K562 (cell line): ENCODE results near the gene B3GLCT. TPM values are rescaled to one million over a fixed set of nuclear protein-coding genes. Genes with fewer than 3 reads are reported as not detected.

Source experiments
- ATAC-seq: fragments of 200-7000 bp; cut with Tn5 transposase; 3 replicates; pipeline ENCODE4 v1.9.1; 2020; ENCODE audit warnings: moderate library complexity
- BruUV-seq: library from RNA; stranded (reverse); fragments of 400-500 nt; replicated peaks from 2 replicates; lab custom pipeline; 2021; lab: Mats Ljungman, UMichigan
- CTCF ChIA-PET: fragments of 300-600 bp; formaldehyde crosslinking; extraction: SDS; loops from one replicate; lab custom pipeline; 2021; ENCODE audit warnings: low intra/inter-chr PET ratio; lab: Yijun Ruan, JAX
- POLR2A ChIA-PET: fragments of 300-600, 350-650 bp; sonication (Branson Sonifier 250); formaldehyde crosslinking; extraction: SDS; loops from one replicate; lab custom pipeline; 2021; ENCODE audit warnings: antibody characterized with exemption, inconsistent platforms; lab: Yijun Ruan, JAX
- DNase-seq, 4 experiments: peaks; one replicate each; pipeline versions ENCODE4 v3.0.0 to v3.0.0-alpha.2; 2011 to 2018; ENCODE audit warnings: low spot score in 3 of 4, mixed read lengths in 3 of 4; ENCODE audit errors: extremely low read depth in 1 of 4
- FAIRE-seq: peaks from 2 replicates; lab custom pipeline; 2011; peaks lifted over from hg19 to GRCh38; lab: Jason Lieb, UNC
- H2AFZ ChIP-seq: 2 replicates; pipeline ENCODE4 v1.6.0; 2011; ENCODE audit warnings: low read depth, low read length, control low read depth, inconsistent platforms
- H3K27ac ChIP-seq: fragments of 200-600 bp; 3 replicates; pipeline ENCODE4 v1.8.0; 2011; ENCODE audit warnings: low read depth, mild to moderate bottlenecking, control low read depth, inconsistent platforms, low read length, moderate library complexity, mixed read lengths; ENCODE audit errors: extremely low read depth
- H3K27me3 ChIP-seq, 2 experiments: fragments of 300-600 bp in 1 of 2; 2 replicates in 1 of 2; 3 replicates in 1 of 2; pipeline versions ENCODE4 v1.6.0 to v1.8.0; 2011; ENCODE audit warnings: inconsistent platforms in 2 of 2, low read length in 2 of 2, mild to moderate bottlenecking in 1 of 2, mixed read lengths in 1 of 2, moderate library complexity in 1 of 2; ENCODE audit not compliant: control insufficient read depth in 2 of 2, insufficient read depth in 2 of 2
- H3K36me3 ChIP-seq: fragments of 300-600 bp; 3 replicates; pipeline ENCODE4 v1.8.0; 2011; ENCODE audit warnings: mild to moderate bottlenecking, low read length, inconsistent platforms; ENCODE audit not compliant: control insufficient read depth, insufficient read depth
- H3K4me1 ChIP-seq, 2 experiments: fragments of 200-600 bp in 1 of 2; replicated peaks in 1 of 2; 2 replicates in 1 of 2; 3 replicates in 1 of 2; pipeline versions ENCODE4 v1.5.1 to v1.8.0; 2011; ENCODE audit warnings: inconsistent platforms in 2 of 2, low read length in 2 of 2, mild to moderate bottlenecking in 1 of 2, mixed read lengths in 1 of 2, moderate library complexity in 1 of 2; ENCODE audit not compliant: control insufficient read depth in 2 of 2, insufficient read depth in 2 of 2
- H3K4me2 ChIP-seq: 2 replicates; pipeline ENCODE4 v1.6.1; 2011; ENCODE audit warnings: low read length, control low read depth, inconsistent platforms, mixed read lengths; ENCODE audit not compliant: insufficient read depth
- H3K4me3 ChIP-seq: fragments of 200-600 bp; sonication (generic), shearing (Covaris generic); 2 replicates; pipeline ENCODE4 v1.5.1; 2016; ENCODE audit warnings: control low read depth, inconsistent platforms
- H3K79me2 ChIP-seq: fragments of 200-600 bp; 3 replicates; pipeline ENCODE4 v1.8.0; 2011; ENCODE audit warnings: low read length, inconsistent platforms; ENCODE audit not compliant: control insufficient read depth, insufficient read depth
- H3K9ac ChIP-seq, 2 experiments: 2 replicates each; pipeline versions ENCODE4 v1.6.0 to v1.6.1; 2011; ENCODE audit warnings: low read depth in 2 of 2, low read length in 2 of 2, control low read depth in 1 of 2, inconsistent platforms in 1 of 2, mild to moderate bottlenecking in 1 of 2, mixed read lengths in 1 of 2; ENCODE audit not compliant: insufficient read depth in 1 of 2
- H3K9me1 ChIP-seq: one replicate; pipeline ENCODE4 v1.6.0; 2011; ENCODE audit warnings: inconsistent platforms, mild to moderate bottlenecking, low read length, moderate library complexity; ENCODE audit not compliant: control insufficient read depth, insufficient read depth
- H3K9me3 ChIP-seq: replicated peaks from 2 replicates; pipeline ENCODE4 v1.5.1; 2011; ENCODE audit warnings: low read depth, low read length, inconsistent platforms; ENCODE audit not compliant: control insufficient read depth, insufficient read depth
- H4K20me1 ChIP-seq: replicated peaks from 2 replicates; pipeline ENCODE4 v1.6.1; 2011; ENCODE audit warnings: low read length, inconsistent platforms, mixed read lengths; ENCODE audit not compliant: control insufficient read depth, insufficient read depth
- CREB1 ChIP-seq, 2 experiments: sonication (generic) in 1 of 2; formaldehyde crosslinking in 1 of 2; IDR thresholded peaks; 2 replicates each; pipeline versions ENCODE4 v1.6.1 to v1.8.0; 2012 to 2022; ENCODE audit warnings: inconsistent platforms in 1 of 2, mild to moderate bottlenecking in 1 of 2, missing genetic modification reagents in 1 of 2, moderate library complexity in 1 of 2
- CTBP1 ChIP-seq: fragments of 450-650 bp; IDR thresholded peaks from 2 replicates; pipeline ENCODE4 v1.6.1; 2016; ENCODE audit warnings: borderline replicate concordance
- FOXM1 ChIP-seq, 2 experiments: fragments of 450-650 bp in 1 of 2; sonication (generic) in 1 of 2; formaldehyde crosslinking in 1 of 2; IDR thresholded peaks; 2 replicates each; pipeline versions ENCODE4 v1.6.1 to v1.9.0; 2017 to 2022; ENCODE audit warnings: low read depth in 2 of 2, mild to moderate bottlenecking in 2 of 2, missing genetic modification reagents in 1 of 2, moderate library complexity in 1 of 2
- HNRNPH1 ChIP-seq: fragments of 200-400 bp; formaldehyde crosslinking; optimal IDR thresholded peaks from 2 replicates; pipeline ENCODE3; 2017; ENCODE audit warnings: low read depth, mild to moderate bottlenecking, low read length, moderate library complexity
- KAT2B ChIP-seq: IDR thresholded peaks from one replicate; pipeline ENCODE4 v1.6.1; 2012; ENCODE audit warnings: low read depth, mild to moderate bottlenecking, control low read depth, inconsistent platforms, low read length, moderate library complexity
- KDM4B ChIP-seq, 2 experiments: fragments of 450-650 bp in 1 of 2; sonication (generic) in 1 of 2; IDR thresholded peaks; 2 replicates each; pipeline ENCODE4 v1.6.1; 2016 to 2017; ENCODE audit warnings: borderline replicate concordance in 2 of 2, antibody characterized with exemption in 1 of 2, low read depth in 1 of 2, mild to moderate bottlenecking in 1 of 2
- MCM5 ChIP-seq: fragments of 450-650 bp; IDR thresholded peaks from 2 replicates; pipeline ENCODE4 v1.6.1; 2016; ENCODE audit warnings: low read depth
- RBM17 ChIP-seq: fragments of 200-400 bp; formaldehyde crosslinking; IDR thresholded peaks from 2 replicates; pipeline ENCODE4 v1.6.1; 2017; ENCODE audit warnings: low read depth, mild to moderate bottlenecking, low read length, borderline replicate concordance
- TCF7L2 ChIP-seq: fragments of 150-350 bp; IDR thresholded peaks from 2 replicates; pipeline ENCODE4 v1.6.1; 2016; ENCODE audit warnings: low read depth, mild to moderate bottlenecking, low read length, moderate library complexity
- ZEB2 ChIP-seq: fragments of 450-650 bp; IDR thresholded peaks from 2 replicates; pipeline ENCODE4 v1.6.1; 2016
- WGBS: fragments of 100-300 bp; shearing (Covaris generic); methylation state at CpG from one replicate; pipeline ENCODE4 v1.1.6; 2016; ENCODE audit warnings: low coverage, mixed read lengths; ENCODE audit not compliant: insufficient coverage; ENCODE audit errors: missing lambda C conversion rate; 5-methylcytosine and 5-hydroxymethylcytosine counted together
- in situ Hi-C: fragments of 300-500 bp; cut with MboI; formaldehyde crosslinking; loops from 4 replicates; pipeline ENCODE4 v1.15.0; 2018; ENCODE audit warnings: inconsistent platforms, mixed read lengths
- intact Hi-C: fragments of 100-400 bp; cut with micrococcal nuclease; formaldehyde crosslinking; loops from 2 replicates; pipeline ENCODE4 v1.14.2; 2022
- polyA plus RNA-seq, 8 experiments: library from polyadenylated mRNA; depleted of rRNA in 4 of 8; stranded (reverse) in 5 of 8; unstranded in 3 of 8; fragments of >200 nt; fragmentation: Nextera tagmentation in 2 of 8; fragmentation: Illumina TruSeq in 1 of 8; extraction: Ambion mirVana in 2 of 8; extraction: Trizol in 1 of 8; gene quantifications; 2 replicates each; pipeline versions ENCODE4 v1.2.1 to v1.2.3, GENCODE V29; 2011 to 2014; ENCODE audit warnings: inconsistent platforms in 1 of 8, missing spikeins in 1 of 8
- total RNA-seq, 7 experiments: library from RNA; depleted of rRNA in 6 of 7; stranded (reverse); fragments of >200 nt in 6 of 7; fragmentation: Illumina TruSeq in 2 of 7; extraction: Trizol in 2 of 7; gene quantifications; 2 replicates each; pipeline versions ENCODE4 v1.2.1 to v1.2.3, GENCODE V29; 2011 to 2021; ENCODE audit warnings: low replicate concordance in 1 of 7
- TF ChIP-seq, protein P1 (sequence below): sonication (generic); formaldehyde crosslinking; IDR thresholded peaks from 2 replicates; pipeline ENCODE4 v1.8.0; 2022; ENCODE audit warnings: missing genetic modification reagents, mild to moderate bottlenecking, moderate library complexity, borderline replicate concordance
- TF ChIP-seq, protein P2 (sequence below), 2 experiments: fragments of 250-450 bp in 1 of 2; fragments of 450-650 bp in 1 of 2; sonication (Bioruptor Pico) in 1 of 2; IDR thresholded peaks; 2 replicates each; pipeline versions ENCODE4 v1.6.1 to v1.8.0; 2016 to 2021; ENCODE audit warnings: mild to moderate bottlenecking in 2 of 2, moderate library complexity in 2 of 2, missing compliant biosample characterization in 1 of 2, missing genetic modification characterization in 1 of 2

The B3GLCT gene
- total and polyA plus RNA-seq, 9 of the 15 experiments (the other 6 are each of a cell fraction or from before 2014, with no cell fraction given): 1.1 to 5.1 (median 2.9) TPM

DNA sequence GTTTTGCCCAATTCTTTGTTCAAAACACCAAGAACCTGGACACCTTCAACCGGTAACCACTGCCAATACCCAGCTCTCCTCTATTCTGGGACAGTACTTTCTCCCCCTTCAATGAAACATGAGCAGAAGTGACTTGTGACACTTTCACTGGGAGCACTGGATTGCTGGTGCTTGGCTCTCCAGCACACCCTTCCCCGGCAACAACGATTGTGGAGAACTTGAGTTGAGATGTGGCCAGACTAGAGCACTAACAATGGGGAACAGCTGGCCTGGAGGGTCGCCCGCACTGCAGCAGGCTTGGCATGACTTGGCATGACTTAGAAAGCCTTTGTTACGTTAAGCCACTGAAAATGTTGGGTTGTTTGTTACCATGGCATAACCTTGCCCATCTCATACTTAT lies 7.5 kb upstream of the B3GLCT start:
- H3K27me3 ChIP-seq: peaks cover 2 to 4% of the 10 kb centered on the region in 2 experiments; a peak in 2 of 5 replicates
- no peaks in the 10 kb centered on the region for H3K9me3 ChIP-seq
- no peak overlapping the region for H3K27ac ChIP-seq
- no peak for ATAC-seq
- no peaks in the 10 kb centered on the region for H3K79me2 ChIP-seq
- no peaks in the 10 kb centered on the region for H3K4me1 ChIP-seq
- H3K36me3 ChIP-seq: no peaks in the 10 kb centered on the region
- no peaks in the 10 kb centered on the region for H3K9me1 ChIP-seq
- TF ChIP-seq MCM5: no peak
- TF ChIP-seq ZEB2: no peak
- no peak for TF ChIP-seq TCF7L2
- no peak for TF ChIP-seq KDM4B (IDR thresholded peaks at IDR 0.05; ENCODE audit: borderline replicate concordance in 2 of 2, low read depth in 1 of 2)
- TF ChIP-seq CTBP1: no peak
- TF ChIP-seq, protein P1, sequence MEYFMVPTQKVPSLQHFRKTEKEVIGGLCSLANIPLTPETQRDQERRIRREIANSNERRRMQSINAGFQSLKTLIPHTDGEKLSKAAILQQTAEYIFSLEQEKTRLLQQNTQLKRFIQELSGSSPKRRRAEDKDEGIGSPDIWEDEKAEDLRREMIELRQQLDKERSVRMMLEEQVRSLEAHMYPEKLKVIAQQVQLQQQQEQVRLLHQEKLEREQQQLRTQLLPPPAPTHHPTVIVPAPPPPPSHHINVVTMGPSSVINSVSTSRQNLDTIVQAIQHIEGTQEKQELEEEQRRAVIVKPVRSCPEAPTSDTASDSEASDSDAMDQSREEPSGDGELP (CRISPR knock-in tag): no peak
- TF ChIP-seq FOXM1 (IDR thresholded peaks at IDR 0.05; ENCODE audit: low read depth): no peak
- TF ChIP-seq FOXM1 (CRISPR knock-in tag; IDR thresholded peaks at IDR 0.05; ENCODE audit: low read depth): no peak
- TF ChIP-seq KAT2B: no peak
- TF ChIP-seq, protein P2, sequence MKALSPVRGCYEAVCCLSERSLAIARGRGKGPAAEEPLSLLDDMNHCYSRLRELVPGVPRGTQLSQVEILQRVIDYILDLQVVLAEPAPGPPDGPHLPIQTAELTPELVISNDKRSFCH (CRISPR knock-in tag; IDR thresholded peaks at IDR 0.05): no peak
- TF ChIP-seq, protein P2 (tag; IDR thresholded peaks at IDR 0.05): no peak
- no peak for TF ChIP-seq RBM17
- no peak for TF ChIP-seq HNRNPH1
- no peak for TF ChIP-seq CREB1 (IDR thresholded peaks at IDR 0.05)
- no peak for TF ChIP-seq CREB1 (CRISPR knock-in tag; IDR thresholded peaks at IDR 0.05)
- TF ChIP-seq, all 486 proteins: peak for 0
- Histone ChIP-seq H3K4me2 (no peak overlapping the region), H3K4me3 (no peak overlapping the region), H4K20me1 (no peaks in the 10 kb centered on the region), H3K9ac (no peak overlapping the region), H2AFZ (no peak overlapping the region)
- no TSS peak for BruUV-seq
- ChIA-PET POLR2A (no interaction called here), CTCF (no interaction called here)
- FAIRE-seq: no peak
- in situ Hi-C loops: no loop called here
- intact Hi-C loops: loop anchor here (10.0 kb wide), 1 partner anchor 232 kb away; no protein-coding TSS in a partner anchor
- WGBS: 8% methylated on average over 3 of the region's 6 CpGs
- DNase-seq: no peak
